Measurements from ENCODE around the gene CPSF2. TPM values are rescaled to one million over a fixed set of nuclear protein-coding genes. Genes with fewer than 3 reads are reported as not detected.

CPSF2 gene
- total RNA-seq, 1 donor from 2014 or later, result 58.6 TPM

DNA sequence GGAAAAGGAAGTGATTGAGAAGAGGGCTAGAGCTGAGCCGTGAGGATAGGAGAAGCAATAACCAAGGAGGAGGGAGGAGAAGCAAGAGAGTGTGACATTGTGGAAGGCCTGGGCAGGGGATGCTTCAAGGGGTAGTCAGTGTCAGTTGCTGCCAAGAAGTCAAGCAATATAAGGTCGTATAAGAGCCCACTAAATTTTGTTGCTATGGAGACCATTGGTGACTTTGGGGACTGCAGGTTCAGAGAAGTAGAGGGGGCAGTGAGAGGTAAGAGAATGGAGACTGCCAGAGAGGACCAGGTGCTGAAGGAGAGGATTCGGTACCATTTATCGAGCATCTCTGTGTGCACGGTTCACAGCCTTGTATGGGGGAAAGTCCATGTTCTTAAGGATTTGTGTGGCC, 12.3 kb upstream of the CPSF2 start:
- intact Hi-C loops (cut with DNase I), result no loop called here
- H3K4me3 ChIP-seq, result no peak overlapping the region
- DNase-seq (no peak), ATAC-seq (no peak)
- no peaks in the 10 kb centered on the region for H3K9me3 ChIP-seq
- no peak overlapping the region for H3K27ac ChIP-seq
- no peak for TF ChIP-seq CTCF (IDR thresholded peaks at IDR 0.05)
- H3K27me3 ChIP-seq, result no peaks in the 10 kb centered on the region
- no peaks in the 10 kb centered on the region for H3K36me3 ChIP-seq
- peaks cover 14% of the 10 kb centered on the region for H3K4me1 ChIP-seq

- ATAC-seq (peak; percentile 46), DNase-seq (no peak)
- Histone ChIP-seq H3K27me3 (no peaks in the 10 kb centered on the region), H3K9me3 (no peaks in the 10 kb centered on the region), H3K27ac (peak overlapping the region; percentile 93), H3K36me3 (peaks cover 34% of the 10 kb centered on the region), H3K4me1 (peaks cover 29% of the 10 kb centered on the region), H3K4me3 (peak overlapping the region; percentile 74)
- intact Hi-C loops (cut with DNase I), result no loop called here
- TF ChIP-seq CTCF (IDR thresholded peaks at IDR 0.05), result no peak
Observed at GRCh38 chr14:92121207-92121669, 531 bp upstream of the CPSF2 start.

DNA sequence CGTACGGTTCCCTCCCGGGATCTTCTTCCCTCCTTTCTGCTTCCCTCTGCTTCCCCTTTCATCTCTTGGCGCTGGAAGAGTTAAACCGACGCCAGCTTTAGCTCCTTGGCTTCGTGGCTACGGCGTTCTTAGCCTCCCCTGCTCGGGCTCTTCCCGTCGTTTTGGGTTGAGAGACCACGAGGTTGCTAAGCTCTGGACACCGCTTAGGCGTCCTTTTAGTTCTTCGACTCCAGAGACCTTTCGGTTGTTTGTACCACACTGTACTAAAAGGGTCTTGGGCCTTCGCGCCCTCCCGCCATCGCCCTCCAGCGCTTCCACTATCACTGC, 545 bp downstream of the CPSF2 start:
- DNase-seq, result no peak
- no peak for TF ChIP-seq CTCF (IDR thresholded peaks at IDR 0.05)
- intact Hi-C loops (cut with DNase I), result no loop called here
- Histone ChIP-seq H3K27ac (peak overlapping the region; percentile 93), H3K4me3 (peak overlapping the region; percentile 74), H3K9me3 (no peaks in the 10 kb centered on the region), H3K36me3 (peaks cover 34% of the 10 kb centered on the region), H3K27me3 (no peaks in the 10 kb centered on the region), H3K4me1 (peaks cover 29% of the 10 kb centered on the region)
- peak; percentile 57 for ATAC-seq

- DNase-seq (no peak), ATAC-seq (no peak)
- Histone ChIP-seq H3K9me3 (no peaks in the 10 kb centered on the region), H3K4me3 (peak overlapping the region; percentile 74), H3K27me3 (no peaks in the 10 kb centered on the region), H3K36me3 (peaks cover 30% of the 10 kb centered on the region), H3K27ac (peak overlapping the region; percentile 93), H3K4me1 (peaks cover 29% of the 10 kb centered on the region)
- intact Hi-C loops (cut with DNase I), result no loop called here
- TF ChIP-seq CTCF (IDR thresholded peaks at IDR 0.05), result no peak
Observed at GRCh38 chr14:92122761-92123160, 992 bp downstream of the CPSF2 start.

GRCh38 chr14:92134456-92134855, 12.7 kb downstream of the CPSF2 start:
- no peak overlapping the region for H3K4me3 ChIP-seq
- H3K9me3 ChIP-seq, result no peaks in the 10 kb centered on the region
- ATAC-seq (no peak), DNase-seq (no peak)
- no peak overlapping the region for H3K27ac ChIP-seq
- peaks cover 97% of the 10 kb centered on the region for H3K36me3 ChIP-seq
- no peaks in the 10 kb centered on the region for H3K4me1 ChIP-seq
- TF ChIP-seq CTCF (IDR thresholded peaks at IDR 0.05), result no peak
- intact Hi-C loops (cut with DNase I), result no loop called here
- no peaks in the 10 kb centered on the region for H3K27me3 ChIP-seq

GRCh38 chr14:92135269-92135668, 13.5 kb downstream of the CPSF2 start:
- ATAC-seq, result no peak
- H3K4me1 ChIP-seq, result no peaks in the 10 kb centered on the region

More at GRCh38 chr14:92135269-92135668, 13.5 kb downstream of the CPSF2 start:
- DNase-seq, result no peak
- intact Hi-C loops (cut with DNase I), result no loop called here
- H3K36me3 ChIP-seq, result peaks cover 97% of the 10 kb centered on the region
- peak; percentile 52 for TF ChIP-seq CTCF (IDR thresholded peaks at IDR 0.05)
- no peaks in the 10 kb centered on the region for H3K9me3 ChIP-seq
- H3K27me3 ChIP-seq, result no peaks in the 10 kb centered on the region
- H3K4me3 ChIP-seq, result no peak overlapping the region
- H3K27ac ChIP-seq, result no peak overlapping the region

All from upper lobe of right lung (tissue), 1 donor.